GM12891 (cell line): ENCODE measurements around the gene UPF2.

Experiments used
- POLR2AphosphoS5 ChIP-seq: IDR thresholded peaks from 2 replicates; pipeline ENCODE4 v1.6.1; 2011; ENCODE audit warnings: low read depth, low read length, control low read depth
- TAF1 ChIP-seq: IDR thresholded peaks from 2 replicates; pipeline ENCODE4 v1.6.1; 2011; ENCODE audit warnings: low read depth, low read length, control low read depth

DNA sequence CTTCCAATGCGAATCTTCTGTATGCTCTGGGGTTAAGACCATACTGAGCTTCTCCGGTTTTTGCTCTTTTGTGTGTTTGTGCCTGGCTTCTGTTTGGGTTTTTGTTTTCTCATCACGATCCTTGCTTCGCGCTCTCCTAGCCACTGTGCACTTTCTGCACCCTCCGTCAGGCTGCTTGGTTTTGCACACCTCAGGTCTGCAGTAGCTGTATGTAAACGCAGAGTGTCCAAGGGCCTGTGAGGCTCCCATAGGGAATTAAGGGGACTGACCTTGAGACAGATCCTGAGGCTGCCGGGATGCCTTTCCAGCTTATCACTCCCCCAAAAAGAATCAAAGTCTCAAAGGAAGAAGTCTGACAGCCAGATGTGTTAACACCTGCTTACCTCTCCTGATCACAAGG lies 124.2 kb downstream of the UPF2 start:
- TF ChIP-seq POLR2AphosphoS5: no peak; the same call in 1 of the 2 replicates
- no peak for TF ChIP-seq TAF1
